Activated naive CD4-positive, alpha-beta T cell treated with anti-CD3 and anti-CD28 coated beads, Interleukin-2, amount 10 ng/mL, durations not matched to agents 7 days and 5 days (primary cell): ENCODE measurements around the gene TRPV3.
"Not testable (repeated sequence)": the region's sequence is repeated elsewhere in the genome, so short reads cannot be mapped to it uniquely, and the experiment has no call there.

Experiments
- CTCF ChIA-PET: fragments of 350-600 bp; sonication (Branson Sonifier 250); formaldehyde crosslinking; loops from one replicate; lab custom pipeline; 2021; ENCODE audit warnings: antibody characterized with exemption; lab: Charles Lee
- DNase-seq: peaks from one replicate; pipeline ENCODE4 v3.0.0-alpha.2; 2020
- H3K27ac Mint-ChIP-seq: one replicate; pipeline ENCODE4 v1.8.0; 2021; ENCODE audit warnings: mild to moderate bottlenecking, moderate library complexity, mixed read lengths
- H3K27me3 Mint-ChIP-seq: one replicate; pipeline ENCODE4 v1.8.0; 2021; ENCODE audit warnings: mild to moderate bottlenecking, mixed read lengths
- H3K36me3 Mint-ChIP-seq: one replicate; pipeline ENCODE4 v1.8.0; 2021; ENCODE audit warnings: mixed read lengths
- H3K4me1 Mint-ChIP-seq: one replicate; pipeline ENCODE4 v1.8.0; 2021; ENCODE audit warnings: mixed read lengths
- H3K4me3 Mint-ChIP-seq: one replicate; pipeline ENCODE4 v1.8.0; 2021; ENCODE audit warnings: mild to moderate bottlenecking, moderate library complexity, mixed read lengths
- H3K9me3 Mint-ChIP-seq: one replicate; pipeline ENCODE4 v1.8.0; 2021; ENCODE audit warnings: mixed read lengths

The TRPV3 gene

GRCh38 chr17:3529817-3530741, 27.5 kb downstream of the TRPV3 start:
- DNase-seq = no peak
- CTCF ChIA-PET = no interaction called here

GRCh38 chr17:3528880-3529511, 28.6 kb downstream of the TRPV3 start:
- H3K4me3 Mint-ChIP-seq = no peak overlapping the region
- no peaks in the 10 kb centered on the region for H3K9me3 Mint-ChIP-seq
- no peaks in the 10 kb centered on the region for H3K36me3 Mint-ChIP-seq
- no peak for DNase-seq
- H3K27ac Mint-ChIP-seq = no peak overlapping the region
- H3K4me1 Mint-ChIP-seq = no peaks in the 10 kb centered on the region
- H3K27me3 Mint-ChIP-seq = no peaks in the 10 kb centered on the region
- CTCF ChIA-PET = no interaction called here

More at GRCh38 chr17:3529817-3530741, 27.5 kb downstream of the TRPV3 start:
- no peak overlapping the region for H3K4me3 Mint-ChIP-seq
- H3K9me3 Mint-ChIP-seq = no peaks in the 10 kb centered on the region
- H3K36me3 Mint-ChIP-seq = no peaks in the 10 kb centered on the region
- H3K27me3 Mint-ChIP-seq = peaks cover 5% of the 10 kb centered on the region
- H3K4me1 Mint-ChIP-seq = peaks cover 3% of the 10 kb centered on the region
- H3K27ac Mint-ChIP-seq = no peak overlapping the region

GRCh38 chr17:3528403-3528851, 29.2 kb downstream of the TRPV3 start:
- H3K36me3 Mint-ChIP-seq = no peaks in the 10 kb centered on the region
- H3K9me3 Mint-ChIP-seq = no peaks in the 10 kb centered on the region
- H3K27me3 Mint-ChIP-seq = no peaks in the 10 kb centered on the region
- no peak for DNase-seq
- no peaks in the 10 kb centered on the region for H3K4me1 Mint-ChIP-seq
- H3K27ac Mint-ChIP-seq = no peak overlapping the region
- H3K4me3 Mint-ChIP-seq = no peak overlapping the region
- CTCF ChIA-PET = no interaction called here

GRCh38 chr17:3527896-3528295, 29.7 kb downstream of the TRPV3 start:
- Mint-ChIP-seq H3K4me1 (no peaks in the 10 kb centered on the region), H3K4me3 (no peak overlapping the region), H3K27ac (no peak overlapping the region), H3K27me3 (no peaks in the 10 kb centered on the region), H3K9me3 (no peaks in the 10 kb centered on the region), H3K36me3 (no peaks in the 10 kb centered on the region)
- no peak for DNase-seq
- CTCF ChIA-PET = no interaction called here

GRCh38 chr17:3527468-3527867, 30.1 kb downstream of the TRPV3 start:
- H3K4me1 Mint-ChIP-seq = no peaks in the 10 kb centered on the region
- H3K9me3 Mint-ChIP-seq = no peaks in the 10 kb centered on the region
- no peak overlapping the region for H3K27ac Mint-ChIP-seq
- no peak for DNase-seq
- H3K27me3 Mint-ChIP-seq = no peaks in the 10 kb centered on the region
- no peak overlapping the region for H3K4me3 Mint-ChIP-seq
- CTCF ChIA-PET = no interaction called here
- H3K36me3 Mint-ChIP-seq = no peaks in the 10 kb centered on the region

GRCh38 chr17:3526971-3527370, 30.6 kb downstream of the TRPV3 start:
- H3K9me3 Mint-ChIP-seq = no peaks in the 10 kb centered on the region
- no peak overlapping the region for H3K4me3 Mint-ChIP-seq
- H3K27me3 Mint-ChIP-seq = no peaks in the 10 kb centered on the region
- CTCF ChIA-PET = no interaction called here
- no peak for DNase-seq
- no peaks in the 10 kb centered on the region for H3K36me3 Mint-ChIP-seq
- H3K4me1 Mint-ChIP-seq = no peaks in the 10 kb centered on the region
- H3K27ac Mint-ChIP-seq = no peak overlapping the region

GRCh38 chr17:3526491-3526890, 31.1 kb downstream of the TRPV3 start:
- Mint-ChIP-seq H3K4me1 (no peaks in the 10 kb centered on the region), H3K27me3 (no peaks in the 10 kb centered on the region), H3K9me3 (no peaks in the 10 kb centered on the region), H3K27ac (no peak overlapping the region), H3K36me3 (no peaks in the 10 kb centered on the region), H3K4me3 (no peak overlapping the region)
- DNase-seq = no peak
- CTCF ChIA-PET = no interaction called here

GRCh38 chr17:3524024-3524423, 33.6 kb downstream of the TRPV3 start:
- DNase-seq = no peak
- Mint-ChIP-seq H3K9me3 (no peaks in the 10 kb centered on the region), H3K4me3 (no peak overlapping the region), H3K27ac (no peak overlapping the region), H3K36me3 (no peaks in the 10 kb centered on the region), H3K27me3 (no peaks in the 10 kb centered on the region), H3K4me1 (no peaks in the 10 kb centered on the region)
- CTCF ChIA-PET = no interaction called here

- H3K27me3 Mint-ChIP-seq, H3K27ac Mint-ChIP-seq, DNase-seq, H3K36me3 Mint-ChIP-seq, CTCF ChIA-PET, H3K4me3 Mint-ChIP-seq, H3K9me3 Mint-ChIP-seq, H3K4me1 Mint-ChIP-seq: not testable (repeated sequence)
These were observed 38.1 kb downstream of the TRPV3 start for GRCh38 chr17:3519472-3519871.

GRCh38 chr17:3514873-3515272, 42.7 kb downstream of the TRPV3 start:
- H3K27ac Mint-ChIP-seq = no peak overlapping the region
- no peaks in the 10 kb centered on the region for H3K9me3 Mint-ChIP-seq
- CTCF ChIA-PET = no interaction called here
- no peaks in the 10 kb centered on the region for H3K4me1 Mint-ChIP-seq
- H3K27me3 Mint-ChIP-seq = no peaks in the 10 kb centered on the region
- no peaks in the 10 kb centered on the region for H3K36me3 Mint-ChIP-seq
- H3K4me3 Mint-ChIP-seq = no peak overlapping the region
- no peak for DNase-seq

GRCh38 chr17:3514167-3514566, 43.4 kb downstream of the TRPV3 start:
- H3K4me3 Mint-ChIP-seq, H3K4me1 Mint-ChIP-seq, H3K36me3 Mint-ChIP-seq, H3K27ac Mint-ChIP-seq, H3K27me3 Mint-ChIP-seq, DNase-seq, H3K9me3 Mint-ChIP-seq, CTCF ChIA-PET: not testable (repeated sequence)

GRCh38 chr17:3513305-3514035, 44.1 kb downstream of the TRPV3 start:
- H3K9me3 Mint-ChIP-seq = no peaks in the 10 kb centered on the region
- H3K27me3 Mint-ChIP-seq = no peaks in the 10 kb centered on the region
- H3K4me3 Mint-ChIP-seq = no peak overlapping the region
- H3K36me3 Mint-ChIP-seq = no peaks in the 10 kb centered on the region
- no peak overlapping the region for H3K27ac Mint-ChIP-seq
- CTCF ChIA-PET = no interaction called here
- no peaks in the 10 kb centered on the region for H3K4me1 Mint-ChIP-seq
- DNase-seq = no peak

- Mint-ChIP-seq H3K27ac (no peak overlapping the region), H3K4me1 (no peaks in the 10 kb centered on the region), H3K36me3 (no peaks in the 10 kb centered on the region), H3K9me3 (no peaks in the 10 kb centered on the region), H3K4me3 (no peak overlapping the region), H3K27me3 (no peaks in the 10 kb centered on the region)
- CTCF ChIA-PET = no interaction called here
- no peak for DNase-seq
These were observed 45.0 kb downstream of the TRPV3 start for GRCh38 chr17:3512505-3513171.

- CTCF ChIA-PET = no interaction called here
- Mint-ChIP-seq H3K9me3 (no peaks in the 10 kb centered on the region), H3K27ac (no peak overlapping the region), H3K27me3 (no peaks in the 10 kb centered on the region), H3K4me3 (no peak overlapping the region), H3K4me1 (no peaks in the 10 kb centered on the region), H3K36me3 (no peaks in the 10 kb centered on the region)
- DNase-seq = no peak
These were observed 45.6 kb downstream of the TRPV3 start for GRCh38 chr17:3511852-3512504.
